Esophagus muscularis mucosa (tissue), 4 donors: ENCODE data around the gene SH3BP5. TPM values are rescaled to one million over a fixed set of nuclear protein-coding genes. Genes with fewer than 3 reads are reported as not detected.
A peak's percentile ranks its signal among the peaks of the same experiment; 100 is the strongest.

ENCODE experiments used
- DNase-seq: peaks from one replicate; pipeline ENCODE4 v3.0.0-alpha.2; 2017; ENCODE audit errors: extremely low spot score
- H3K27ac ChIP-seq, 4 donors: fragments of 200-600 bp; sonication (generic); replicated peaks in 1 of 4; 1 replicate in 3 of 4; 2 replicates in 1 of 4; pipeline ENCODE4 v1.5.1; 2016 to 2019; ENCODE audit warnings: mild to moderate bottlenecking in 1 of 4
- H3K27me3 ChIP-seq, 4 donors: fragments of 200-600 bp; sonication (generic); one replicate each; pipeline versions ENCODE4 v1.5.1 to v1.6.0; 2016 to 2019
- H3K36me3 ChIP-seq, 4 donors: fragments of 200-600 bp; sonication (generic); one replicate each; pipeline ENCODE4 v1.5.1; 2016 to 2019
- H3K4me1 ChIP-seq, 4 donors: fragments of 200-600 bp; sonication (generic); one replicate each; pipeline ENCODE4 v1.5.1; 2016 to 2019
- H3K4me3 ChIP-seq, 4 donors: fragments of 200-600 bp; sonication (generic); 1 replicate in 2 of 4; 2 replicates in 2 of 4; pipeline ENCODE4 v1.5.1; 2016 to 2019; ENCODE audit warnings: mild to moderate bottlenecking in 4 of 4, moderate library complexity in 1 of 4
- H3K9me3 ChIP-seq, 4 donors: fragments of 200-600 bp; sonication (generic); 1 replicate in 3 of 4; 2 replicates in 1 of 4; pipeline ENCODE4 v1.5.1; 2016 to 2019
- CTCF ChIP-seq, 3 experiments: fragments of 200-600 bp in 2 of 3; fragments of 450-650 bp in 1 of 3; sonication (generic) in 2 of 3; IDR thresholded peaks; one replicate each; pipeline ENCODE4 v1.5.1; 2017 to 2019; ENCODE audit warnings: antibody characterized with exemption in 3 of 3, mild to moderate bottlenecking in 2 of 3, moderate library complexity in 1 of 3
- EP300 ChIP-seq: sonication (generic); formaldehyde crosslinking; IDR thresholded peaks from one replicate; pipeline ENCODE4 v1.6.1; 2017; ENCODE audit warnings: antibody characterized with exemption
- POLR2A ChIP-seq: fragments of 450-650 bp; IDR thresholded peaks from one replicate; pipeline ENCODE4 v1.6.1; 2017; ENCODE audit warnings: antibody characterized with exemption, moderate library complexity, mild to moderate bottlenecking, low read depth
- POLR2AphosphoS5 ChIP-seq, 2 donors: sonication (generic); formaldehyde crosslinking; IDR thresholded peaks; one replicate each; pipeline ENCODE4 v1.6.1; 2017; ENCODE audit warnings: antibody characterized with exemption in 2 of 2
- WGBS: methylation state at CpG from one replicate; pipeline ENCODE4 v1.1.5; 2018; 5-methylcytosine and 5-hydroxymethylcytosine counted together
- intact Hi-C: fragments of 100-400 bp; cut with DNase I; formaldehyde crosslinking; loops from one replicate; pipeline ENCODE4 v1.15.1; 2023
- total RNA-seq, 4 donors: library from RNA; depleted of rRNA; stranded (reverse); fragments of >200 nt; gene quantifications; one replicate each; pipeline versions ENCODE4 v1.1.0 to v1.2.1, GENCODE V29; 2016

Gene SH3BP5
- total RNA-seq, 4 donors from 2014 or later, result 26.2 to 56.5 (median 38.2) TPM

GRCh38 chr3:15316998-15317435, 15.4 kb downstream of the SH3BP5 start:
- Histone ChIP-seq H3K36me3 (no peaks in the 10 kb centered on the region), H3K27me3 (no peaks in the 10 kb centered on the region), H3K4me3 (no peak overlapping the region), H3K9me3 (no peaks in the 10 kb centered on the region), H3K4me1 (peaks cover 27 to 60% (median 50%) of the 10 kb centered on the region in 4 donors), H3K27ac (peak overlapping the region; percentile 17 to 68 (median 66))
- TF ChIP-seq CTCF (IDR thresholded peaks at IDR 0.05) (no peak), POLR2A (no peak), POLR2AphosphoS5 (IDR thresholded peaks at IDR 0.05) (peak in 1 of 2 donors; percentile 25)
- DNase-seq, result no peak
- intact Hi-C loops, result no loop called here
- WGBS, result 72% methylated on average over 5 of the region's 5 CpGs

DNA sequence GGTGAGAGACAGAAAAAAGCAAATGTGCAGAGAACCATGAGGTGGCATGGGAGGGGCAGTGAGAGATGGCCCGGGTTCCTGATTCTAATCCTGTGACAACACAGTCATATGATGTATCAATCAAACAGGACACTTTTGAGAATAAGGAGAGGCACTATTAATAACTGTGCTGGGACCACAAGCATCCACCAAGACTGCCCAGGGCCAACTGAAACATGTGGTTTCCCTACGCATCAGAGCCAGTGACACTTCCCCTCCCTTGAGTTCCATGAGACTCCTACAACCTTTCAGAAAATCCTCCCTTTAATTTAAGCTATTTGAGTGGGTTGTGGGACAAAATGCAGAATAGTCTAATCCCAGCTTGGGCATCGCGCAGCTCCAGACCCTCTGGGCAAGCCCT, 17.4 kb downstream of the SH3BP5 start:
- Histone ChIP-seq H3K36me3 (no peaks in the 10 kb centered on the region), H3K27ac (peak overlapping the region in 3 of 4 donors; percentile 4 to 32 (median 14)), H3K4me3 (no peak overlapping the region), H3K9me3 (no peaks in the 10 kb centered on the region), H3K27me3 (no peaks in the 10 kb centered on the region), H3K4me1 (peaks cover 21 to 60% (median 39%) of the 10 kb centered on the region in 4 donors)
- WGBS, result 90% methylated on average over 4 of the region's 4 CpGs
- intact Hi-C loops, result no loop called here
- TF ChIP-seq EP300 (no peak), POLR2AphosphoS5 (IDR thresholded peaks at IDR 0.05) (no peak), POLR2A (no peak), CTCF (IDR thresholded peaks at IDR 0.05) (no peak)
- DNase-seq, result no peak

DNA sequence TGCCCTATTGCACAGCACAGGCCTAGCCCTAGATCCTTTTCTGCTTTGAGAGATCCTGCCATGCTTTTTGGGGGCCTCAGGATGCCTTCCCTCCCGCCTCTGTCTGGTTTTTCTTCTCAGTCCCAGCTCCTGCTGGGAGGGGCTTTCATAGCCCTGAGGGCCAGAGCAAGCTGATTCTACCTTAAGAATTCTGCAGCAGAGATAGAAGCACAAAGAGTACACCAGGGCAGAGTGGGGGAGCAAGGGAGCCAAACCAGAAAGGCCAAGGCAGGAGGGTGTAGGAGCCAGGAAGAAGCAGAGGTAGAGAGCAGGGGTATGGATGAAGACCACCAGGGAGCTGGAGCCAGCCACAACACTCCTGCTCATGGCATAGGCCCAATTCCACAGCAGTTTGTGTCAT, 18.1 kb downstream of the SH3BP5 start:
- Histone ChIP-seq H3K4me1 (peaks cover 13 to 59% (median 38%) of the 10 kb centered on the region in 4 donors), H3K36me3 (no peaks in the 10 kb centered on the region), H3K27ac (peak overlapping the region in 2 of 4 donors; percentile 8 to 14), H3K9me3 (no peaks in the 10 kb centered on the region), H3K27me3 (no peaks in the 10 kb centered on the region), H3K4me3 (no peak overlapping the region)
- 100% methylated on average over 1 of the region's 1 CpG for WGBS
- TF ChIP-seq CTCF (IDR thresholded peaks at IDR 0.05), result no peak
- DNase-seq, result no peak
- intact Hi-C loops, result no loop called here

DNA sequence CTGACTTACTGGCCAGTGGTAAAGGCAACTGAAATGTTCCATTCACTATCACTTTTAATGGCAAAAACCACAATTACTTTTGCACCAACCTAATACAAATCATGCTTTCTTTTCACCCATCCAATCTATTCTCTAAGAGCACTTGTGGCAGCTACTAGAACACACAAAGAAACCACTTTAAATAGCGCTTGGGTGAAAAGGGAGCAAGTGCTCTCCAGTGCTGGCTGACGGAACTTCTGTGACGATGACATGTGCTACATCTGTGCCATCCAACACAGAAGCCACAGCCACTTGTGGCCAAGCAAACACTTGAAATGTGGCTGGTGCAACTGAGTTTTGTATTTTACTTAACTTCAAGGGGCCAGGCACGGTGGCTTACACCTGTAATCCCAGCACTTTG, 18.9 kb downstream of the SH3BP5 start:
- no peak overlapping the region for H3K4me3 ChIP-seq
- intact Hi-C loops, result no loop called here
- H3K9me3 ChIP-seq, result no peaks in the 10 kb centered on the region
- TF ChIP-seq CTCF (IDR thresholded peaks at IDR 0.05), result no peak
- TF ChIP-seq POLR2AphosphoS5 (IDR thresholded peaks at IDR 0.05), result no peak
- TF ChIP-seq EP300, result no peak
- TF ChIP-seq POLR2A, result no peak
- 91% methylated on average over 4 of the region's 4 CpGs for WGBS
- H3K27me3 ChIP-seq, result no peaks in the 10 kb centered on the region
- DNase-seq, result no peak
- no peak overlapping the region for H3K27ac ChIP-seq
- H3K36me3 ChIP-seq, result no peaks in the 10 kb centered on the region
- H3K4me1 ChIP-seq, result peaks cover 6 to 52% (median 31%) of the 10 kb centered on the region in 4 donors

DNA sequence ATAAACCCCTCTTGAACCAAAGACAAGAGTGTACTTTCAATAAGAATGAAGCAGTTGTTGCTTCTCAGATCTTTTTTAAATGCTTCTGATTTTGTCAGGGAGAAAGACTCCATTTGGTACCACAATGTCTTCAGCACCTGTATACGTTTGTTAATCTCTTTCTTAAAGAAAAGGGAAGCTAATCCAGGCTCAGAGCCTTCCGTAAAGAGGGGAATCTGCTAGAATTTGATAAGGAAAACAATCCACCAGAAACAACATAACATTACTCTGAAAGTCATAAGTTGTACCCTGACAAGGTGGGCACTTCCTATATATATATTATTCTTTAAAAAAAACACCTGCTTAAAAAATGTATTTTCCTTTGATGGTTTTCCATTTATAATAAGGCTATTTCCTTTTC, 19.8 kb downstream of the SH3BP5 start:
- peaks cover 6 to 43% (median 27%) of the 10 kb centered on the region in 4 donors for H3K4me1 ChIP-seq
- no peak for DNase-seq
- no peak overlapping the region for H3K27ac ChIP-seq
- 89% methylated on average over 2 of the region's 2 CpGs for WGBS
- H3K27me3 ChIP-seq, result no peaks in the 10 kb centered on the region
- intact Hi-C loops, result no loop called here
- no peak for TF ChIP-seq EP300
- no peak for TF ChIP-seq POLR2AphosphoS5 (IDR thresholded peaks at IDR 0.05)
- no peak for TF ChIP-seq POLR2A
- TF ChIP-seq CTCF (IDR thresholded peaks at IDR 0.05), result no peak
- no peaks in the 10 kb centered on the region for H3K9me3 ChIP-seq
- no peak overlapping the region for H3K4me3 ChIP-seq
- H3K36me3 ChIP-seq, result no peaks in the 10 kb centered on the region
